Kidney epithelial cell (primary cell): ENCODE measurements around the gene EXPH5. TPM values are rescaled to one million over a fixed set of nuclear protein-coding genes. Genes with fewer than 3 reads are reported as not detected.
"Not testable (repeated sequence)": the region's sequence is repeated elsewhere in the genome, so short reads cannot be mapped to it uniquely, and the experiment has no call there.

ENCODE experiments used
- DNase-seq: peaks from one replicate; pipeline ENCODE4 v3.0.0-alpha.2; 2010; ENCODE audit warnings: low read depth
- H3K27me3 ChIP-seq: 2 replicates; pipeline ENCODE4 v1.6.0; 2011; ENCODE audit warnings: low read length; ENCODE audit not compliant: control insufficient read depth, insufficient read depth
- H3K36me3 ChIP-seq: 2 replicates; pipeline ENCODE4 v1.5.1; 2011; ENCODE audit warnings: low read length; ENCODE audit not compliant: control insufficient read depth, insufficient read depth
- H3K4me3 ChIP-seq: 2 replicates; pipeline ENCODE4 v1.5.1; 2011; ENCODE audit warnings: low read depth, mild to moderate bottlenecking, control low read depth, low read length
- CTCF ChIP-seq: IDR thresholded peaks from 2 replicates; pipeline ENCODE4 v1.5.1; 2011; ENCODE audit warnings: mild to moderate bottlenecking, moderate library complexity, low read length, control low read depth, inconsistent platforms; ENCODE audit not compliant: insufficient read depth, poor library complexity, severe bottlenecking
- total RNA-seq: library from RNA; depleted of rRNA; stranded (reverse); fragments of >200 nt; gene quantifications from 2 replicates; pipeline ENCODE4 v1.2.3, GENCODE V29; 2015

Gene EXPH5
- total RNA-seq, 1 donor from 2014 or later: 8.5 TPM

- TF ChIP-seq CTCF: no peak
Measured at GRCh38 chr11:108608548-108608947, 15.0 kb upstream of the EXPH5 start.

GRCh38 chr11:108606495-108607160 is 13.1 kb upstream of the EXPH5 start:
- TF ChIP-seq CTCF: no peak
- DNase-seq: peak; percentile 38
- Histone ChIP-seq H3K27me3 (no peaks in the 10 kb centered on the region), H3K36me3 (no peaks in the 10 kb centered on the region), H3K4me3 (no peak overlapping the region)

More at GRCh38 chr11:108608548-108608947, 15.0 kb upstream of the EXPH5 start:
- no peak for DNase-seq
- no peaks in the 10 kb centered on the region for H3K27me3 ChIP-seq
- H3K36me3 ChIP-seq: no peaks in the 10 kb centered on the region
- no peak overlapping the region for H3K4me3 ChIP-seq

- H3K4me3 ChIP-seq: no peak overlapping the region
Measured at GRCh38 chr11:108606070-108606469, 12.5 kb upstream of the EXPH5 start.

GRCh38 chr11:108602818-108603217 is 9.2 kb upstream of the EXPH5 start:
- DNase-seq, H3K4me3 ChIP-seq, H3K27me3 ChIP-seq, H3K36me3 ChIP-seq: not testable (repeated sequence)

More at GRCh38 chr11:108606070-108606469, 12.5 kb upstream of the EXPH5 start:
- H3K27me3 ChIP-seq: no peaks in the 10 kb centered on the region
- no peaks in the 10 kb centered on the region for H3K36me3 ChIP-seq
- DNase-seq: no peak
- no peak for TF ChIP-seq CTCF

GRCh38 chr11:108601150-108601549 is 7.6 kb upstream of the EXPH5 start:
- TF ChIP-seq CTCF: no peak
- DNase-seq: no peak

GRCh38 chr11:108599978-108600377 is 6.4 kb upstream of the EXPH5 start:
- Histone ChIP-seq H3K36me3 (no peaks in the 10 kb centered on the region), H3K27me3 (no peaks in the 10 kb centered on the region), H3K4me3 (no peak overlapping the region)
- no peak for DNase-seq
- no peak for TF ChIP-seq CTCF

More at GRCh38 chr11:108601150-108601549, 7.6 kb upstream of the EXPH5 start:
- no peak overlapping the region for H3K4me3 ChIP-seq
- H3K27me3 ChIP-seq: no peaks in the 10 kb centered on the region
- no peaks in the 10 kb centered on the region for H3K36me3 ChIP-seq
